G401 (cell line): Measurements from ENCODE around the gene USP16. TPM values are rescaled to one million over a fixed set of nuclear protein-coding genes. Genes with fewer than 3 reads are reported as not detected.
"Not testable (repeated sequence)": the region's sequence is repeated elsewhere in the genome, so short reads cannot be mapped to it uniquely, and the experiment has no call there.

Source experiments
- DNase-seq: peaks from one replicate; pipeline ENCODE4 v3.0.0-alpha.2; 2015; ENCODE audit warnings: low spot score
- in situ Hi-C: cut with HindIII; loops from 2 replicates; pipeline ENCODE4 v1.10.0; 2016; ENCODE audit warnings: low sequenced_read_pairs, mixed read lengths
- total RNA-seq: library from RNA; depleted of rRNA; stranded (reverse); fragments of >200 nt; shearing (Covaris generic); gene quantifications from 2 replicates; pipeline ENCODE4 v1.2.3, GENCODE V29; 2014

USP16 gene
- total RNA-seq, 1 experiment from 2014 or later, result 46.4 TPM

- in situ Hi-C loops, result no loop called here
- DNase-seq, result no peak
Measured at GRCh38 chr21:29029524-29029923, 5.1 kb downstream of the USP16 start.

- in situ Hi-C loops, result no loop called here
- no peak for DNase-seq
Measured at GRCh38 chr21:29030909-29031308, 6.4 kb downstream of the USP16 start.

GRCh38 chr21:29033301-29033700, 8.8 kb downstream of the USP16 start:
- in situ Hi-C loops, result no loop called here
- no peak for DNase-seq

- DNase-seq, result no peak
- in situ Hi-C loops, result no loop called here
Measured at GRCh38 chr21:29033871-29034270, 9.4 kb downstream of the USP16 start.

GRCh38 chr21:29034678-29035077, 10.2 kb downstream of the USP16 start:
- no peak for DNase-seq
- in situ Hi-C loops, result no loop called here

GRCh38 chr21:29052224-29052623, 27.8 kb downstream of the USP16 start:
- no peak for DNase-seq
- in situ Hi-C loops, result loop anchor here (25.0 kb wide), 1 partner anchor 90 kb away; no protein-coding TSS in a partner anchor

GRCh38 chr21:29053011-29053553, 28.6 kb downstream of the USP16 start:
- in situ Hi-C loops, result loop anchor here (25.0 kb wide), 1 partner anchor 91 kb away; no protein-coding TSS in a partner anchor
- peak; percentile 16 for DNase-seq

- in situ Hi-C loops, result loop anchor here (25.0 kb wide), 1 partner anchor 91 kb away; no protein-coding TSS in a partner anchor
- DNase-seq, result no peak
Measured at GRCh38 chr21:29053656-29054055, 29.2 kb downstream of the USP16 start.

- DNase-seq, result peak; percentile 33
- in situ Hi-C loops, result loop anchor here (25.0 kb wide), 1 partner anchor 93 kb away; no protein-coding TSS in a partner anchor
Measured at GRCh38 chr21:29055080-29055479, 30.6 kb downstream of the USP16 start.

GRCh38 chr21:29056005-29056404, 31.5 kb downstream of the USP16 start:
- in situ Hi-C loops, result loop anchor here (25.0 kb wide), 1 partner anchor 94 kb away; no protein-coding TSS in a partner anchor
- no peak for DNase-seq

- DNase-seq, result no peak
- in situ Hi-C loops, result loop anchor here (25.0 kb wide), 1 partner anchor 94 kb away; no protein-coding TSS in a partner anchor
Measured at GRCh38 chr21:29056538-29057050, 32.1 kb downstream of the USP16 start.

GRCh38 chr21:29064850-29065481, 40.5 kb downstream of the USP16 start:
- in situ Hi-C loops, result loop anchor here (25.0 kb wide), 1 partner anchor 103 kb away; no protein-coding TSS in a partner anchor
- DNase-seq, result no peak

- in situ Hi-C loops, result loop anchor here (25.0 kb wide), 1 partner anchor 111 kb away; no protein-coding TSS in a partner anchor
- DNase-seq, result no peak
Measured at GRCh38 chr21:29072873-29073221, 48.4 kb downstream of the USP16 start.

GRCh38 chr21:29073222-29074006, 48.9 kb downstream of the USP16 start, which contains the start of gene CCT8:
CCT8 (minus strand) TSS chr21:29073648; CDS start chr21:29073590, 58 bp downstream.
- peak; percentile 100 for DNase-seq
- in situ Hi-C loops, result loop anchor here (25.0 kb wide), 1 partner anchor 111 kb away; no protein-coding TSS in a partner anchor

GRCh38 chr21:29074007-29074376, 49.5 kb downstream of the USP16 start:
- DNase-seq, result no peak
- in situ Hi-C loops, result loop anchor here (25.0 kb wide), 1 partner anchor 112 kb away; no protein-coding TSS in a partner anchor

GRCh38 chr21:29074783-29075182, 50.3 kb downstream of the USP16 start:
- in situ Hi-C loops, result loop anchor here (25.0 kb wide), 1 partner anchor 112 kb away; no protein-coding TSS in a partner anchor
- no peak for DNase-seq

- no peak for DNase-seq
- in situ Hi-C loops, result no loop called here
Measured at GRCh38 chr21:29075706-29076466, 51.4 kb downstream of the USP16 start.

- in situ Hi-C loops, result not testable (repeated sequence)
- peak; percentile 36 for DNase-seq
Measured at GRCh38 chr21:29076731-29077640, 52.5 kb downstream of the USP16 start.
